ENCODE results near the gene LFNG.

The LFNG gene

GRCh38 chr7:2503056-2503941 is 16.3 kb upstream of the LFNG start:
- DNase-seq (ENCODE audit: low spot score): no peak

GRCh38 chr7:2504128-2504888 is 15.3 kb upstream of the LFNG start:
- no peak for DNase-seq (ENCODE audit: low spot score)

- no peak for DNase-seq (ENCODE audit: low spot score)
These were observed 14.6 kb upstream of the LFNG start for GRCh38 chr7:2504889-2505375.

- no peak for DNase-seq (ENCODE audit: low spot score)
These were observed 14.2 kb upstream of the LFNG start for GRCh38 chr7:2505401-2505800.

- DNase-seq (ENCODE audit: low spot score): no peak
These were observed 12.2 kb upstream of the LFNG start for GRCh38 chr7:2507208-2507916.

- no peak for DNase-seq (ENCODE audit: low spot score)
These were observed 11.7 kb upstream of the LFNG start for GRCh38 chr7:2507917-2508306.

GRCh38 chr7:2508327-2509215 is 11.0 kb upstream of the LFNG start:
- DNase-seq (ENCODE audit: low spot score): no peak

- DNase-seq (ENCODE audit: low spot score): no peak
These were observed 10.2 kb upstream of the LFNG start for GRCh38 chr7:2509298-2509906.

GRCh38 chr7:2510130-2510776 is 9.3 kb upstream of the LFNG start:
- no peak for DNase-seq (ENCODE audit: low spot score)

- no peak for DNase-seq (ENCODE audit: low spot score)
These were observed 8.4 kb upstream of the LFNG start for GRCh38 chr7:2510909-2511768.

- DNase-seq (ENCODE audit: low spot score): no peak
These were observed 7.8 kb upstream of the LFNG start for GRCh38 chr7:2511769-2512168.

GRCh38 chr7:2512179-2512661 is 7.4 kb upstream of the LFNG start:
- no peak for DNase-seq (ENCODE audit: low spot score)

GRCh38 chr7:2512713-2513112 is 6.9 kb upstream of the LFNG start:
- DNase-seq (ENCODE audit: low spot score): no peak

GRCh38 chr7:2513702-2514101 is 5.9 kb upstream of the LFNG start:
- no peak for DNase-seq (ENCODE audit: low spot score)

- DNase-seq (ENCODE audit: low spot score): no peak
These were observed 4.8 kb upstream of the LFNG start for GRCh38 chr7:2514473-2515423.

GRCh38 chr7:2515424-2516193 is 4.0 kb upstream of the LFNG start:
- DNase-seq (ENCODE audit: low spot score): no peak

GRCh38 chr7:2516194-2516555 is 3.4 kb upstream of the LFNG start:
- DNase-seq (ENCODE audit: low spot score): no peak
